Panc1 (cell line): Measurements from ENCODE around the gene ZNF274. TPM values are rescaled to one million over a fixed set of nuclear protein-coding genes. Genes with fewer than 3 reads are reported as not detected.
A peak's percentile ranks its signal among the peaks of the same experiment; 100 is the strongest.

Experiments
- ATAC-seq: fragments of 200-7000 bp; cut with Tn5 transposase; 2 replicates; pipeline ENCODE4 v1.9.1; 2020; ENCODE audit warnings: mild to moderate bottlenecking, moderate library complexity
- BruUV-seq: library from RNA; stranded (reverse); fragments of 400-500 nt; replicated peaks from 2 replicates; lab custom pipeline; 2021; lab: Mats Ljungman, UMichigan
- CTCF ChIA-PET: fragments of 300-600 bp; sonication (Branson Sonifier 250); formaldehyde crosslinking; loops from one replicate; lab custom pipeline; 2022; ENCODE audit warnings: antibody characterized with exemption; lab: Charles Lee
- POLR2A ChIA-PET: fragments of 300-600 bp; sonication (Branson Sonifier 250); formaldehyde crosslinking; loops from one replicate; lab custom pipeline; 2022; ENCODE audit warnings: antibody characterized with exemption; lab: Charles Lee
- DNase-seq: peaks from one replicate; pipeline ENCODE4 v3.0.0-alpha.2; 2010; ENCODE audit warnings: low read depth, low spot score
- H3K27ac ChIP-seq: 2 replicates; pipeline ENCODE4 v1.5.1; 2011; ENCODE audit warnings: mild to moderate bottlenecking, low read length, inconsistent platforms
- H3K27me3 ChIP-seq: fragments of 200-500 bp; sonication (Bioruptor generic); 2 replicates; pipeline ENCODE4 v1.6.0; 2014; ENCODE audit warnings: low read length, inconsistent platforms; ENCODE audit not compliant: control insufficient read depth, insufficient read depth
- H3K36me3 ChIP-seq: fragments of 200-500 bp; sonication (Bioruptor generic); 2 replicates; pipeline ENCODE4 v1.5.1; 2014; ENCODE audit warnings: inconsistent platforms, mild to moderate bottlenecking, low read length, moderate library complexity; ENCODE audit not compliant: control insufficient read depth, insufficient read depth
- H3K4me1 ChIP-seq: 2 replicates; pipeline ENCODE4 v1.5.1; 2011; ENCODE audit warnings: inconsistent platforms, mild to moderate bottlenecking, low read length, moderate library complexity; ENCODE audit not compliant: control insufficient read depth, insufficient read depth
- H3K4me3 ChIP-seq, 2 experiments: 2 replicates each; pipeline ENCODE4 v1.5.1; 2011 to 2012; ENCODE audit warnings: low read depth in 2 of 2, low read length in 2 of 2, mild to moderate bottlenecking in 2 of 2, inconsistent platforms in 1 of 2, moderate library complexity in 1 of 2
- H3K9me3 ChIP-seq: fragments of 200-500 bp; sonication (Bioruptor generic); 2 replicates; pipeline ENCODE4 v1.5.1; 2014; ENCODE audit warnings: low read depth, mild to moderate bottlenecking, inconsistent platforms, low read length, moderate library complexity; ENCODE audit not compliant: control insufficient read depth, insufficient read depth
- POLR2AphosphoS5 ChIP-seq: IDR thresholded peaks from 2 replicates; pipeline ENCODE4 v1.6.1; 2012; ENCODE audit warnings: mild to moderate bottlenecking, low read depth, low read length, moderate library complexity
- SIN3A ChIP-seq: IDR thresholded peaks from 2 replicates; pipeline ENCODE4 v1.6.1; 2012; ENCODE audit warnings: low read depth, mild to moderate bottlenecking, low read length, moderate library complexity, borderline replicate concordance; ENCODE audit not compliant: insufficient read depth
- TCF7L2 ChIP-seq: IDR thresholded peaks from 2 replicates; pipeline ENCODE4 v1.6.1; 2011; ENCODE audit warnings: mild to moderate bottlenecking, low read depth, low read length, inconsistent platforms
- in situ Hi-C: cut with HindIII; loops from 2 replicates; pipeline ENCODE4 v1.10.0; 2016; ENCODE audit warnings: low sequenced_read_pairs, low pct_unique_long_range_greater_than_20kb
- intact Hi-C: fragments of 100-400 bp; cut with micrococcal nuclease; formaldehyde crosslinking; loops from one replicate; pipeline ENCODE4 v1.10.0; 2022; ENCODE audit not compliant: unreplicated experiment
- total RNA-seq: library from RNA; stranded (reverse); gene quantifications from one replicate; pipeline ENCODE4 v1.2.1, GENCODE V29; 2021; ENCODE audit not compliant: unreplicated experiment
- TF ChIP-seq, protein P1 (sequence below), 2 experiments: IDR thresholded peaks; 2 replicates each; pipeline ENCODE4 v1.6.1; 2011 to 2012; ENCODE audit warnings: low read depth in 2 of 2, control low read depth in 1 of 2, low read length in 1 of 2, mild to moderate bottlenecking in 1 of 2, moderate library complexity in 1 of 2; ENCODE audit not compliant: insufficient read depth in 1 of 2
- TF ChIP-seq, protein P2 (sequence below): fragments of 450-650 bp; IDR thresholded peaks from 2 replicates; pipeline ENCODE4 v1.5.1; 2017; ENCODE audit warnings: mild to moderate bottlenecking

Gene ZNF274
- total RNA-seq, 1 experiment from 2014 or later = 13.7 TPM

DNA sequence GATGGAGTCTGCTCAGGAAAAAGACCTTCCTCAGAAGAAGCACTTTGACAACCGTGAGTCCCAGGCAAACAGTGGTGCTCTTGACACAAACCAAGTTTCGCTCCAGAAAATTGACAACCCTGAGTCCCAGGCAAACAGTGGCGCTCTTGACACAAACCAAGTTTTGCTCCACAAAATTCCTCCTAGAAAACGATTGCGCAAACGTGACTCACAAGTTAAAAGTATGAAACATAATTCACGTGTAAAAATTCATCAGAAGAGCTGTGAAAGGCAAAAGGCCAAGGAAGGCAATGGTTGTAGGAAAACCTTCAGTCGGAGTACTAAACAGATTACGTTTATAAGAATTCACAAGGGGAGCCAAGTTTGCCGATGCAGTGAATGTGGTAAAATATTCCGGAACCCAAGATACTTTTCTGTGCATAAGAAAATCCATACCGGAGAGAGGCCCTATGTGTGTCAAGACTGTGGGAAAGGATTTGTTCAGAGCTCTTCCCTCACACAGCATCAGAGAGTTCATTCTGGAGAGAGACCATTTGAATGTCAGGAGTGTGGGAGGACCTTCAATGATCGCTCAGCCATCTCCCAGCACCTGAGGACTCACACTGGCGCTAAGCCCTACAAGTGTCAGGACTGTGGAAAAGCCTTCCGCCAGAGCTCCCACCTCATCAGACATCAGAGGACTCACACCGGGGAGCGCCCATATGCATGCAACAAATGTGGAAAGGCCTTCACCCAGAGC lies 29.6 kb downstream of the ZNF274 start:
- TSS peak; percentile 86 for BruUV-seq
- H3K27ac ChIP-seq = no peak overlapping the region
- intact Hi-C loops = no loop called here
- ChIA-PET POLR2A (no interaction called here), CTCF (no interaction called here)
- H3K9me3 ChIP-seq = peaks cover 64% of the 10 kb centered on the region
- no peaks in the 10 kb centered on the region for H3K36me3 ChIP-seq
- TF ChIP-seq SIN3A = no peak
- TF ChIP-seq POLR2AphosphoS5 = no peak
- TF ChIP-seq, protein P1, sequence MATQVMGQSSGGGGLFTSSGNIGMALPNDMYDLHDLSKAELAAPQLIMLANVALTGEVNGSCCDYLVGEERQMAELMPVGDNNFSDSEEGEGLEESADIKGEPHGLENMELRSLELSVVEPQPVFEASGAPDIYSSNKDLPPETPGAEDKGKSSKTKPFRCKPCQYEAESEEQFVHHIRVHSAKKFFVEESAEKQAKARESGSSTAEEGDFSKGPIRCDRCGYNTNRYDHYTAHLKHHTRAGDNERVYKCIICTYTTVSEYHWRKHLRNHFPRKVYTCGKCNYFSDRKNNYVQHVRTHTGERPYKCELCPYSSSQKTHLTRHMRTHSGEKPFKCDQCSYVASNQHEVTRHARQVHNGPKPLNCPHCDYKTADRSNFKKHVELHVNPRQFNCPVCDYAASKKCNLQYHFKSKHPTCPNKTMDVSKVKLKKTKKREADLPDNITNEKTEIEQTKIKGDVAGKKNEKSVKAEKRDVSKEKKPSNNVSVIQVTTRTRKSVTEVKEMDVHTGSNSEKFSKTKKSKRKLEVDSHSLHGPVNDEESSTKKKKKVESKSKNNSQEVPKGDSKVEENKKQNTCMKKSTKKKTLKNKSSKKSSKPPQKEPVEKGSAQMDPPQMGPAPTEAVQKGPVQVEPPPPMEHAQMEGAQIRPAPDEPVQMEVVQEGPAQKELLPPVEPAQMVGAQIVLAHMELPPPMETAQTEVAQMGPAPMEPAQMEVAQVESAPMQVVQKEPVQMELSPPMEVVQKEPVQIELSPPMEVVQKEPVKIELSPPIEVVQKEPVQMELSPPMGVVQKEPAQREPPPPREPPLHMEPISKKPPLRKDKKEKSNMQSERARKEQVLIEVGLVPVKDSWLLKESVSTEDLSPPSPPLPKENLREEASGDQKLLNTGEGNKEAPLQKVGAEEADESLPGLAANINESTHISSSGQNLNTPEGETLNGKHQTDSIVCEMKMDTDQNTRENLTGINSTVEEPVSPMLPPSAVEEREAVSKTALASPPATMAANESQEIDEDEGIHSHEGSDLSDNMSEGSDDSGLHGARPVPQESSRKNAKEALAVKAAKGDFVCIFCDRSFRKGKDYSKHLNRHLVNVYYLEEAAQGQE (IDR thresholded peaks at IDR 0.05; ENCODE audit: insufficient read depth in 1 of 2, low read depth in 2 of 2, low read length in 1 of 2) = no peak
- TF ChIP-seq TCF7L2 = no peak
- TF ChIP-seq, protein P2, sequence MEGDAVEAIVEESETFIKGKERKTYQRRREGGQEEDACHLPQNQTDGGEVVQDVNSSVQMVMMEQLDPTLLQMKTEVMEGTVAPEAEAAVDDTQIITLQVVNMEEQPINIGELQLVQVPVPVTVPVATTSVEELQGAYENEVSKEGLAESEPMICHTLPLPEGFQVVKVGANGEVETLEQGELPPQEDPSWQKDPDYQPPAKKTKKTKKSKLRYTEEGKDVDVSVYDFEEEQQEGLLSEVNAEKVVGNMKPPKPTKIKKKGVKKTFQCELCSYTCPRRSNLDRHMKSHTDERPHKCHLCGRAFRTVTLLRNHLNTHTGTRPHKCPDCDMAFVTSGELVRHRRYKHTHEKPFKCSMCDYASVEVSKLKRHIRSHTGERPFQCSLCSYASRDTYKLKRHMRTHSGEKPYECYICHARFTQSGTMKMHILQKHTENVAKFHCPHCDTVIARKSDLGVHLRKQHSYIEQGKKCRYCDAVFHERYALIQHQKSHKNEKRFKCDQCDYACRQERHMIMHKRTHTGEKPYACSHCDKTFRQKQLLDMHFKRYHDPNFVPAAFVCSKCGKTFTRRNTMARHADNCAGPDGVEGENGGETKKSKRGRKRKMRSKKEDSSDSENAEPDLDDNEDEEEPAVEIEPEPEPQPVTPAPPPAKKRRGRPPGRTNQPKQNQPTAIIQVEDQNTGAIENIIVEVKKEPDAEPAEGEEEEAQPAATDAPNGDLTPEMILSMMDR = no peak
- no peak overlapping the region for H3K4me3 ChIP-seq
- in situ Hi-C loops = no loop called here
- ATAC-seq = no peak
- H3K4me1 ChIP-seq = no peaks in the 10 kb centered on the region
- no peaks in the 10 kb centered on the region for H3K27me3 ChIP-seq
- no peak for DNase-seq

DNA sequence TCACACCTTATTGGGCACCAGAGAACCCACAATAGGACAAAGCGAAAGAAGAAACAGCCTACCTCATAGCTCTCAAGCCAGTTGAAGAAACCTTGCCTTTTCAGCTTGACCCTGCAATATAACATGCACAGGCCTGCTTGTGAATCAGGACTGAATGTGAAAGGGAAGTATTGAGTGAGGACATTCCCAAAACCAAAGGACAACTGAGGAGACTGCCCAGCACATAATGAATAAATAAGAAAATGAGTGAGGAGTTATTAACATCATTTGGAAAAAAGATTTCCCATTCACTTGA lies 30.2 kb downstream of the ZNF274 start:
- ATAC-seq = no peak
- ChIA-PET POLR2A (no interaction called here), CTCF (no interaction called here)
- TF ChIP-seq TCF7L2 (no peak), SIN3A (no peak), POLR2AphosphoS5 (no peak)
- TF ChIP-seq, protein P1 (IDR thresholded peaks at IDR 0.05; ENCODE audit: insufficient read depth in 1 of 2, low read depth in 2 of 2, low read length in 1 of 2) = no peak
- TF ChIP-seq, protein P2 = no peak
- no peaks in the 10 kb centered on the region for H3K36me3 ChIP-seq
- BruUV-seq = no TSS peak
- H3K4me1 ChIP-seq = no peaks in the 10 kb centered on the region
- in situ Hi-C loops (no loop called here), intact Hi-C loops (no loop called here)
- no peak overlapping the region for H3K27ac ChIP-seq
- no peak overlapping the region for H3K4me3 ChIP-seq
- no peak for DNase-seq
- no peaks in the 10 kb centered on the region for H3K27me3 ChIP-seq
- peaks cover 61% of the 10 kb centered on the region for H3K9me3 ChIP-seq
